Testis (tissue), 3 donors: ENCODE measurements around the gene MDP1. TPM values are rescaled to one million over a fixed set of nuclear protein-coding genes. Genes with fewer than 3 reads are reported as not detected.
"Not testable (repeated sequence)": the region's sequence is repeated elsewhere in the genome, so short reads cannot be mapped to it uniquely, and the experiment has no call there.

Experiments
- DNase-seq: peaks from one replicate; pipeline ENCODE4 v3.0.0-alpha.2; 2019
- H3K27ac ChIP-seq, 2 donors: fragments of 200-600 bp; sonication (generic); one replicate each; pipeline ENCODE4 v1.5.1; 2019
- H3K27me3 ChIP-seq: fragments of 200-600 bp; sonication (generic); one replicate; pipeline ENCODE4 v1.5.1; 2019
- H3K36me3 ChIP-seq: fragments of 200-600 bp; sonication (generic); one replicate; pipeline ENCODE4 v1.5.1; 2017; ENCODE audit warnings: low read depth; ENCODE audit errors: missing control alignments
- H3K4me1 ChIP-seq: fragments of 200-600 bp; sonication (generic); one replicate; pipeline ENCODE4 v1.5.1; 2019
- H3K4me3 ChIP-seq, 2 donors: fragments of 200-600 bp; sonication (generic); one replicate each; pipeline ENCODE4 v1.5.1; 2017 to 2019
- H3K9me3 ChIP-seq: fragments of 200-600 bp; sonication (generic); one replicate; pipeline ENCODE4 v1.5.1; 2017
- POLR2A ChIP-seq: fragments of 450-650 bp; IDR thresholded peaks from one replicate; pipeline ENCODE4 v1.6.1; 2017; ENCODE audit warnings: antibody characterized with exemption, mild to moderate bottlenecking, moderate library complexity
- WGBS, 2 donors: methylation state at CpG; one replicate each; pipeline ENCODE4 v1.1.5; 2018; 5-methylcytosine and 5-hydroxymethylcytosine counted together
- intact Hi-C: fragments of 100-400 bp; cut with DNase I; formaldehyde crosslinking; loops from one replicate; pipeline ENCODE4 v1.15.1; 2023; ENCODE audit warnings: low total_unique reads
- polyA plus RNA-seq: library from polyadenylated mRNA; stranded (reverse); fragments of 350-450 nt; fragmentation: Illumina TruSeq; extraction: RNeasy Lipid Tissue Mini Kit (QIAGEN cat#74804); gene quantifications from one replicate; pipeline ENCODE4 v1.2.3, GENCODE V29; 2014; ENCODE audit warnings: low read depth, low replicate concordance; ENCODE audit not compliant: insufficient read depth
- total RNA-seq, 2 donors: library from RNA; depleted of rRNA; stranded (reverse); fragments of >200 nt; gene quantifications; one replicate each; pipeline ENCODE4 v1.2.3, GENCODE V29; 2016
- TF ChIP-seq, protein P1 (sequence below), 3 experiments: fragments of 450-650 bp in 2 of 3; fragments of 200-600 bp in 1 of 3; sonication (generic) in 1 of 3; IDR thresholded peaks; one replicate each; pipeline ENCODE4 v1.5.1; 2016 to 2019; ENCODE audit warnings: antibody characterized with exemption in 3 of 3, mild to moderate bottlenecking in 2 of 3, moderate library complexity in 1 of 3

MDP1 gene
- total and polyA plus RNA-seq, 3 donors from 2014 or later, result 17.3 to 20.1 (median 19.5) TPM

DNA sequence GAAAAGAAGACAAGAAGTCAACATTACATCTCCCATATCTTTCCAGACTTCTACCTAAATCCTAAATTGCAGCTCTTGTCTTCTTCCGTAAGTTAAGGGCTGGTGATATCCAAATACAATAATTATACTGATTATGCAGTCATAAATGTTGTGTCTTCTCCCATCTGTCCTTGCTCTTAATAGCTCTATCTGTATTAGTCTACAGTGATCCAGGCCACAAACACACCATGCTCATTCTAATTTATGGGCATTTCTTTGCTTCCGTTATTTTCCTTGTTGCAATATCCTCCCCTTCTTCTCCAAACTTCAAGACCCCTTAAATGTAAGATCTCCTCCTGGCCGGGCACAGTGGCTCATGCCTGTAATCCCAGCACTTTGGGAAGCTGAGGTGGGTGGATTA is 3.7 kb upstream of the MDP1 start:
- Histone ChIP-seq H3K9me3 (no peaks in the 10 kb centered on the region), H3K4me3 (no peak overlapping the region), H3K27me3 (no peaks in the 10 kb centered on the region), H3K4me1 (peaks cover 13% of the 10 kb centered on the region), H3K36me3 (no peaks in the 10 kb centered on the region), H3K27ac (no peak overlapping the region)
- 56 to 58% methylated on average over 3 of the region's 3 CpGs for WGBS, 2 donors
- TF ChIP-seq POLR2A, result no peak
- TF ChIP-seq, protein P1, sequence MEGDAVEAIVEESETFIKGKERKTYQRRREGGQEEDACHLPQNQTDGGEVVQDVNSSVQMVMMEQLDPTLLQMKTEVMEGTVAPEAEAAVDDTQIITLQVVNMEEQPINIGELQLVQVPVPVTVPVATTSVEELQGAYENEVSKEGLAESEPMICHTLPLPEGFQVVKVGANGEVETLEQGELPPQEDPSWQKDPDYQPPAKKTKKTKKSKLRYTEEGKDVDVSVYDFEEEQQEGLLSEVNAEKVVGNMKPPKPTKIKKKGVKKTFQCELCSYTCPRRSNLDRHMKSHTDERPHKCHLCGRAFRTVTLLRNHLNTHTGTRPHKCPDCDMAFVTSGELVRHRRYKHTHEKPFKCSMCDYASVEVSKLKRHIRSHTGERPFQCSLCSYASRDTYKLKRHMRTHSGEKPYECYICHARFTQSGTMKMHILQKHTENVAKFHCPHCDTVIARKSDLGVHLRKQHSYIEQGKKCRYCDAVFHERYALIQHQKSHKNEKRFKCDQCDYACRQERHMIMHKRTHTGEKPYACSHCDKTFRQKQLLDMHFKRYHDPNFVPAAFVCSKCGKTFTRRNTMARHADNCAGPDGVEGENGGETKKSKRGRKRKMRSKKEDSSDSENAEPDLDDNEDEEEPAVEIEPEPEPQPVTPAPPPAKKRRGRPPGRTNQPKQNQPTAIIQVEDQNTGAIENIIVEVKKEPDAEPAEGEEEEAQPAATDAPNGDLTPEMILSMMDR (IDR thresholded peaks at IDR 0.05), result no peak
- DNase-seq, result no peak
- intact Hi-C loops, result no loop called here

DNA sequence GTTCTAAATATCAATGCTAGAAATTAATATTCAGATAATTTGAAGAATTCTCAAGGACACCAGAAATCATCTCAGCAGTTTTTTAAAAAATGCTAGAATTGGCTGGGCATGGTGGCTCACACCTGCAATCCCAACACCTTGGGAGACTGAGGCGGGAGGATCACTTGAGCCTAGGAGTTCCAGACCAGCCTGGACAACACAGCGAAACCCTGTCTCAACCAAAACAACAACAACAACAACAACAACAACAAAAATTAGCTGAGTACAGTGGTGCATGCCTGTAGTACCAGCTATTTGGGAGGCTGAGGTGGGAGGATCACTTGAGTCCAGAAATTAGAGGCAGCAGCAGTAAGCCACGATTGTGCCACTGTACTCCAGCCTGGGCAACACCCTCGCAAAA is 3.2 kb upstream of the MDP1 start:
- H3K27me3 ChIP-seq, result no peaks in the 10 kb centered on the region
- intact Hi-C loops, result no loop called here
- no peak for DNase-seq
- WGBS, 2 donors, result 87 to 88% methylated on average over 4 of the region's 4 CpGs
- no peak for TF ChIP-seq POLR2A
- H3K36me3 ChIP-seq, result no peaks in the 10 kb centered on the region
- H3K4me3 ChIP-seq, result no peak overlapping the region
- no peaks in the 10 kb centered on the region for H3K9me3 ChIP-seq
- peaks cover 16% of the 10 kb centered on the region for H3K4me1 ChIP-seq
- H3K27ac ChIP-seq, result no peak overlapping the region

DNA sequence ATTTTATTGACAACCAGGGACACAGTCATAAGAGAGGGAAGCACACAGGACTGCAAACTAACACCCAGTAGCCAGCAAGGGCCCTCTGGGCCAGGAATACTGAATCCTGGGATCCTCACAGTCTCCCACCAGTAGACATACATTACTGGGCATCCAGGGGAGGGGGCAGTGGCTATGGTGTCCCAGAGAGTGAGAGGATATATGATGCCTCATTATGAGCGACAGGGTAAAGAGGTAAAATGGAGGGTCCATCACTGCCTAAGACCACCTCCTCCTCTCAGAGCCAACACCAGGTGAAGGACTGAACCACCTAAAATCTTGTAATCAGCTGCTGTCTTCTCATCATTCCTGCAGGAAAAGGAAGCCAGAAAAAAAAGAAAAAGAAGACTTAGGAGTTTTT is 1.0 kb upstream of the MDP1 start:
- WGBS, 2 donors, result 50 to 86% methylated on average over 1 of the region's 1 CpG
- H3K4me1 ChIP-seq, result peaks cover 21% of the 10 kb centered on the region
- DNase-seq, H3K4me3 ChIP-seq, intact Hi-C loops, H3K36me3 ChIP-seq, H3K27me3 ChIP-seq, H3K27ac ChIP-seq, H3K9me3 ChIP-seq: not testable (repeated sequence)

DNA sequence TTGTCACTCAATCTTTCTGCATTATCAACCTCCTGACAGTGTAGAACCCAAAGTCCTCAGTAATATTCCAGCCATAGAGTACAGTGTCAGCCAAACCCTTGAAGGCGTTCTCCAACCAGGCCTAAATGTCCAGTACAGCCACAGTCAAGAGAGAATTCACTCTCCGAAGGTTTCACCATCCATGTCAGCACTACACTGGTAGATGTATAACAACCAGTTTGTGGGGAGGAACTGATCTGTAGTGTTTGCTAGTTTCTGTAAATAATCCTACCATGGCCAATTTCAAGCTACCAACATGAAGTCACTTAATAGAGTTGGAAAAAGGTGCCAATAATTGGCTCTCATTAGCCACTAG is 456 bp upstream of the MDP1 start:
- no peaks in the 10 kb centered on the region for H3K9me3 ChIP-seq
- intact Hi-C loops, result no loop called here
- H3K4me1 ChIP-seq, result peaks cover 21% of the 10 kb centered on the region
- no peaks in the 10 kb centered on the region for H3K27me3 ChIP-seq
- peak overlapping the region; percentile 88 to 92 for H3K27ac ChIP-seq
- H3K36me3 ChIP-seq, result no peaks in the 10 kb centered on the region
- DNase-seq, result no peak
- no peak for TF ChIP-seq POLR2A
- TF ChIP-seq, protein P1 (IDR thresholded peaks at IDR 0.05), result no peak
- no peak overlapping the region for H3K4me3 ChIP-seq
- WGBS, 2 donors, result 34 to 65% methylated on average over 2 of the region's 2 CpGs

DNA sequence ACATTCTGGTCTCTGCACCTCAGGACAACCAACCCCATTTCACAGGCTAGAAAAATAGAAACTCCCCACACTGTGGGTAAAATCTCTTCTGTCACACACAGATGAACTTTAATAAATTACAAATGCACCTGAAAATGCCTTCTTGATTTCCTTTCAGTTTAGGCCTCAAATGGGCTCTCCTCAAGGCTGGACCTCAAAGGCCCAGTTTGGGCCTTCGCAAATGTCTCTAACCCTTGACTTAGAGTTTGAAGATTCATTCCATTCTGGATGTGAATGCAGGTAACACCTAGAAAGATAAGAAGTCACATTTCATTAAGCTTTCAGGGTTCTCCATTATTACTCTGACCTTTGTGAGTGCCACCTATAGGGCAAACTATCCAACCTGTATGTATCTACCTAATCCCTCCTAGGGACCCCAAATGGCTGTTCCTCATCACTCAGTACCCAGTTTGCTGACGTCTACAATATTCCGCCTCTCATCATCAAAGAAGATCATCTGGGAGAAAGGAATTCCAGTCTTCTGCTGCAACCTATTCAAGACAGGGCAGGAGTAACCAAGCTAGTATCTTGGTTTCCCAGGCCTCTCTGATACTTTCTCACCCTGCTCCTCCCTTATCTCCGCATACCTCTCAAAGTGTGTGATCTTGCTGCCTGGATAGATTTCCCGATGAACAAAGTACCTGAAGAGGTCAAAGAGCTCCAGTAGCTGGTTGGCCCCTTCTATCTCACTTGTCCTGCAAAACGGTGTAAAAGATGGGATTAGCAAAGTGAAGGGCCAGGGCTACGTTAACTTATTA is 1.8 kb downstream of the MDP1 start:
- Histone ChIP-seq H3K4me3 (peak overlapping the region in 1 of 2 donors; percentile 85), H3K4me1 (peaks cover 21% of the 10 kb centered on the region), H3K27ac (peak overlapping the region; percentile 90 to 91), H3K36me3 (no peaks in the 10 kb centered on the region), H3K27me3 (no peaks in the 10 kb centered on the region), H3K9me3 (no peaks in the 10 kb centered on the region)
- 85 to 90% methylated on average over 7 of the region's 7 CpGs for WGBS, 2 donors
- no peak for DNase-seq
- intact Hi-C loops, result no loop called here
- TF ChIP-seq POLR2A, result no peak
- TF ChIP-seq, protein P1 (IDR thresholded peaks at IDR 0.05), result no peak
